ENCODE data around the gene KIF1A. TPM values are rescaled to one million over a fixed set of nuclear protein-coding genes. Genes with fewer than 3 reads are reported as not detected.

The KIF1A gene
- total and polyA plus RNA-seq, 2 of the 8 experiments (the other 6 are each of a cell fraction or from before 2014, with no cell fraction given): 61.3 to 281 TPM

- DNase-seq (ENCODE audit: low read depth in 1 of 2, low spot score in 2 of 2) (no peak), FAIRE-seq (no peak)
- Histone ChIP-seq H2BK15ac (ENCODE audit: low read length) (no peak overlapping the region), H2BK5ac (ENCODE audit: low read depth, low read length) (no peak overlapping the region), H3K36me3 (ENCODE audit: control insufficient read depth in 2 of 4, insufficient read depth in 4 of 4, low read length in 3 of 4) (peaks cover 29 to 94% (median 70%) of the 10 kb centered on the region in 4 experiments), H3K4me2 (ENCODE audit: insufficient read depth in 1 of 2, low read depth in 2 of 2, low read length in 2 of 2) (no peak overlapping the region), H3K27me3 (replicated peaks in 1 of 4; ENCODE audit: control insufficient read depth in 3 of 4, extremely low read depth in 1 of 4, insufficient read depth in 3 of 4, low read length in 3 of 4) (no peaks in the 10 kb centered on the region), H3K23ac (ENCODE audit: insufficient read length) (no peak overlapping the region), H3K79me1 (ENCODE audit: low read depth, low read length) (peaks cover 3% of the 10 kb centered on the region), H3K4ac (replicated peaks; ENCODE audit: insufficient read length, low read depth, low read length) (no peak overlapping the region), H3K56ac (replicated peaks; ENCODE audit: insufficient read length, low read depth, low read length) (no peak overlapping the region), H4K91ac (replicated peaks; ENCODE audit: insufficient read length, low read length) (no peak overlapping the region), H4K20me1 (replicated peaks in 1 of 2; ENCODE audit: control insufficient read depth in 1 of 2, insufficient read depth in 2 of 2, low read length in 2 of 2) (peaks cover 14 to 15% of the 10 kb centered on the region in 2 experiments), H3K23me2 (ENCODE audit: low read depth, low read length) (no peaks in the 10 kb centered on the region), H3K4me1 (replicated peaks in 1 of 4; ENCODE audit: control insufficient read depth in 3 of 4, insufficient read depth in 4 of 4, low read length in 3 of 4) (no peaks in the 10 kb centered on the region), H3K9me3 (ENCODE audit: insufficient read depth in 2 of 2, low read depth in 1 of 2, low read length in 1 of 2) (no peaks in the 10 kb centered on the region), H2BK20ac (ENCODE audit: low read length) (no peak overlapping the region), H4K8ac (ENCODE audit: extremely low read depth, insufficient read depth, low read length) (no peak overlapping the region), H3K9ac (replicated peaks in 1 of 4; ENCODE audit: extremely low read depth in 1 of 4, low read depth in 3 of 4, low read length in 3 of 4) (no peak overlapping the region), H3K79me2 (ENCODE audit: control insufficient read depth in 1 of 2, insufficient read depth in 2 of 2, low read length in 2 of 2) (no peaks in the 10 kb centered on the region), H3K14ac (ENCODE audit: insufficient read length) (no peak overlapping the region), H2AFZ (ENCODE audit: low read length) (no peak overlapping the region), H4K5ac (ENCODE audit: insufficient read length, low read depth, low read length) (no peak overlapping the region), H2BK120ac (replicated peaks; ENCODE audit: low read depth, low read length) (no peak overlapping the region), H3K18ac (ENCODE audit: extremely low read depth, low read length) (no peak overlapping the region), H2BK12ac (ENCODE audit: low read depth, low read length) (no peak overlapping the region), H3K27ac (ENCODE audit: low read depth, low read length) (no peak overlapping the region), H2AK5ac (ENCODE audit: low read depth, low read length) (no peak overlapping the region), H3K4me3 (ENCODE audit: extremely low read depth in 1 of 4, insufficient read depth in 2 of 4, low read depth in 3 of 4, low read length in 4 of 4) (no peak overlapping the region)
- ChIA-PET POLR2A (ENCODE audit: partially characterized antibody) (interaction anchor here (1.4 to 1.7 kb wide), 2 partner anchors 14 to 15 kb away, joined by 4 to 5 read pairs; no protein-coding TSS in a partner anchor), CTCF (ENCODE audit: partially characterized antibody) (no interaction called here)
- 89% methylated on average over 5 of the region's 5 CpGs; no CpG with 5 or more reads in 1 of the 2 experiments for WGBS, 2 experiments (ENCODE audit: extremely low coverage in 1 of 2, insufficient coverage in 1 of 2, insufficient read length in 1 of 2, insufficient replicate concordance in 2 of 2, low coverage in 1 of 2, low lambda C conversion rate in 2 of 2, missing lambda C conversion rate in 1 of 2)
- TF ChIP-seq CHD2 (IDR thresholded peaks at IDR 0.05; ENCODE audit: low read length) (no peak), ATF3 (IDR thresholded peaks at IDR 0.05; ENCODE audit: insufficient read depth, low read depth, low read length) (no peak), CREB1 (IDR thresholded peaks at IDR 0.05) (no peak), KDM4A (IDR thresholded peaks at IDR 0.05; ENCODE audit: low read depth, low read length, severe bottlenecking) (no peak), FOSL1 (IDR thresholded peaks at IDR 0.05; ENCODE audit: insufficient read depth, low read depth, low read length) (no peak), CHD1 (IDR thresholded peaks at IDR 0.05; ENCODE audit: low read depth, low read length) (no peak), HDAC6 (IDR thresholded peaks at IDR 0.05; ENCODE audit: low read depth, low read length) (no peak), BACH1 (IDR thresholded peaks at IDR 0.05; ENCODE audit: low read length) (no peak), TEAD4 (IDR thresholded peaks at IDR 0.05; ENCODE audit: low read depth, low read length) (no peak), TCF12 (IDR thresholded peaks at IDR 0.05; ENCODE audit: low read depth, low read length) (no peak), TBP (IDR thresholded peaks at IDR 0.05; ENCODE audit: low read depth, low read length) (no peak), BRCA1 (IDR thresholded peaks at IDR 0.05; ENCODE audit: low read depth, low read length) (no peak), SUZ12 (IDR thresholded peaks at IDR 0.05; ENCODE audit: low read length) (no peak), ATF2 (IDR thresholded peaks at IDR 0.05; ENCODE audit: low read length) (no peak)
These were observed 82.5 kb downstream of the KIF1A start for GRCh38 chr2:240737512-240737911.
